Activated T-cell treated with anti-CD3 and anti-CD28 coated beads for 1 hour (primary cell): Measurements from ENCODE around the gene TIMP3.

Source experiments
- DNase-seq: peaks from one replicate; pipeline ENCODE4 v3.0.0-alpha.2; 2020; ENCODE audit warnings: low read depth

Gene TIMP3

DNA sequence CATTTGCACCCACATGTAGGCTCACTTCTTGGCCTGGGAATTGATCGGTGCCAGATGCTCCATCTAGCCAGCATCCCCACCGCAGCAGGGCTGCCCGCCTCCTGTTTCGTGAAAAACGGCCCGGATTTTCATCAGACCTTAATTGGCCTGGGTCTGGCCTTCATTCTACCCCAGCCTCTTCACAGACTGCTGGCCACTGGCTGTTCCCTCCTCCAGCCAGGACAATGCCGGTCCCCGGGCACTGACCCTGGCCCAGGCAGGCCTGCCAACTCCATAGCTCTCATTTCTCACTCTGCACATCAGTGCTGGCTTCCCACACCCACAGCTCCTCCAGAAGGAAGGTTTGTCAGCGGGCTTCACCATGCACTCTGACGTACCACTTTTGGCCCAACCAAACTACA lies 27.9 kb downstream of the TIMP3 start:
- DNase-seq = no peak

- DNase-seq = no peak
Measured at GRCh38 chr22:32830473-32830872, 29.0 kb downstream of the TIMP3 start.

DNA sequence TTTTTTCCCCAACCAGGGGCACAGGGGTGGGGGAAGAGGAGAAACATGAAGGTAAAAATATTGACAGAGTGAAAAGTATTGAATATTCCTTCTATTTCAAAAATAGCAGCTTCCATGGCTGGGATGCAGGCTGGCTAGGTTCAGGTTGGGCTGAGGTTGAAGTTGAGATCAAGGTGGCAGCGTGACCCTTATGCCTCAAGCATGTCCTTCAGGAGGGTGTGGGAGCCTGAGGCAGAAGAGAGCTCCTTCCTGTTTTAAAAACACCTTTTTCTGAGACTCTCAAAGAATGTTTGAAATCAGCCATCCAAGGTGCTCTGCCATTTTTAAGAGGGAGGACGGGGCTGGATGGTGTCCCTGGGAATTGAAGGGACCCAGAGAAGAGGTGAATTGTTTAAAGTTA lies 29.5 kb downstream of the TIMP3 start:
- no peak for DNase-seq

- no peak for DNase-seq
Measured at GRCh38 chr22:32831584-32831983, 30.1 kb downstream of the TIMP3 start.

DNA sequence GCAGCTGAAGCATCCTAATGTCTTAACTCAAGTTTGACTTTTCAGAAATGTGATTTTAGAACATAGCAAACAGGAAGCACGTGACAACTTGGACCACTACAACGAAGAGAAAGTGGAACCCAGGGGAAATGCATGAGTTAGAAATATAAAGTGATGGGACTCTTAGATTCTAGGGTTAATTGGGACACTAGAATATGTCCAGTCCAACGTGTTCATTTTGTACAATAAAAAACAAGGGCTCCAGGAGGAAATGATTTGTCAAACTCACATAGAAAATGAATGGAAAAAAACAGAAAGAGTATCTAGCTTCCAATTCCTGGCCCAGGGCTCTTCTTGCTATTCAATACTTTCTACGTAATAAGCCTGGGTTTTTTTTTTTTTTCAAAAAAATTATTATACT lies 30.7 kb downstream of the TIMP3 start:
- no peak for DNase-seq

DNA sequence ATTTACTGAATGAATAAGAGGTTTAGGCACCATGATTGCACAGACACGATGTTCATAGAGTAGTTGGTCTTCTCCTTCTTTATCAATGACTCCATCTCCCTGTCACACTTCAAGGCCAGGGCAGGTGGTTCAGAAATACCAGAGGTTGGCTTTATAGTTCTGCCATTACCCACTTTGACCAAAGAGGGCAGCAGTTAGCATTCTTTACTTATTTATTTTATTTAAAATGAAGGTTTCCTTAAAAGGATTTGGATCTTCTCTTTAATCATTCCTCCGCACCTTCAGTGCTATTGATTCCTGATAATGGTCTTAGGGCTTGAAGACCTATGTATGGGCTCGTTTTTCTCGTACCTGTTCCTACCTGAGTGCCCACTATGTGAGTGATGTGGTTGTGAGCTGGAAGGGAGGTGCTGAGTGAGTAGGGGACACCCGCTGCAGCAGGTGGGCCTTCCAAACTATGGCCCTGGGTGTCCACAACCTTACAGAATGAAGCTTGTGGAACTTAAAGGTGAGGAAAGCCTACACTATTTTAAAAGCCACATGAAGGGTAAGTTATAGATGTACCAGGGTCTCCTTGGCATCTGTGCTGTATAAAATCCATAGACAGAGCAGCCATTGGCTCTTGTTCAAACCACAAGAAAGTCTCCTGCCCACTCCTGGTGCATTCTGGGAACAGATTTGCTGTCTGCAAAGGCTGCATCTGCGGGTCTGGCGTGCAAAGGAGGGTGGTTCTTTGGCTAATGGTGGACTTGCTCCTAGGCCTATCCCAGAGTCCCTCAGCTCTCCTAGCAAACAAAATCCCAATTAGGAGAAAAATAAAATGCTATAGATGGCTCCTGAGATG lies 35.0 kb downstream of the TIMP3 start:
- no peak for DNase-seq

DNA sequence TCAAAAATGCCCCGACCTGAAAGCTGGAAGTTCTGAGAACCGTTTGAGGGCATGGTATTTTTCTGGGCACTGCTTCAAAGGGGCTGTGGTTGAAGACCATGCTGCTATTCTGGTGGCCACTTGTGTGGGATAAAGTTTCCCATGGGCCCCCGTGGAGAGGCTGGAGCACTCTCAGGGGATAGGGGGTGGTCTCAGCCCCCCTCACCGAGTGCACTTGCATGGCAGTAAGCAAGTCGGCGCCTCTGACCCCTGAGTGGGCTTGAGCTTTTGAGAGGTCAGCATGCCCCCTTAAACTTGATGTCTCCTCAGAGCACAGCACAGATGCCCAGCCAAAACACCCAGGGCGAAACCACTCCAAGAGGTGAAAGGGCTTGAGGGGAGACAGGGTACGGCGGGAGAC lies 35.6 kb downstream of the TIMP3 start:
- DNase-seq = no peak

DNA sequence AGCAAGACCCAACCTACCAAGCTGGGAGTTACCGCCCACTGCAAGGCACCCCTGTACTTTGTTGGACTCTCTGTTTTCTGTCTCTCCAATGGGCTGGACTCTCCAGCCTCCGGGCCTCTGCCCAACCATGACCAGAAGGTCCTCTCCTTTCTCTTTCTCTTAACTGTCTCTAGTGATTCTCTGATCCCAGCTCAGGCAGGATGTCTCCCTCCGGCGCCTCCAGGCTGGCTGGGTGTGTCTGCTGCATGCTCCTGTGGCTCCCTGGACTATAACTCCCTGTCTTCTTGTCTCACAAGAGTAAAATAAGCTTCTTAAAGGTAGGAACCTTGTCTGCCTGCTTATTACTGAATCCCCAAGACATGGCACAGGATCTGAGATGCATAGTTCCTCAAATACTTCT lies 36.3 kb downstream of the TIMP3 start:
- DNase-seq = no peak

DNA sequence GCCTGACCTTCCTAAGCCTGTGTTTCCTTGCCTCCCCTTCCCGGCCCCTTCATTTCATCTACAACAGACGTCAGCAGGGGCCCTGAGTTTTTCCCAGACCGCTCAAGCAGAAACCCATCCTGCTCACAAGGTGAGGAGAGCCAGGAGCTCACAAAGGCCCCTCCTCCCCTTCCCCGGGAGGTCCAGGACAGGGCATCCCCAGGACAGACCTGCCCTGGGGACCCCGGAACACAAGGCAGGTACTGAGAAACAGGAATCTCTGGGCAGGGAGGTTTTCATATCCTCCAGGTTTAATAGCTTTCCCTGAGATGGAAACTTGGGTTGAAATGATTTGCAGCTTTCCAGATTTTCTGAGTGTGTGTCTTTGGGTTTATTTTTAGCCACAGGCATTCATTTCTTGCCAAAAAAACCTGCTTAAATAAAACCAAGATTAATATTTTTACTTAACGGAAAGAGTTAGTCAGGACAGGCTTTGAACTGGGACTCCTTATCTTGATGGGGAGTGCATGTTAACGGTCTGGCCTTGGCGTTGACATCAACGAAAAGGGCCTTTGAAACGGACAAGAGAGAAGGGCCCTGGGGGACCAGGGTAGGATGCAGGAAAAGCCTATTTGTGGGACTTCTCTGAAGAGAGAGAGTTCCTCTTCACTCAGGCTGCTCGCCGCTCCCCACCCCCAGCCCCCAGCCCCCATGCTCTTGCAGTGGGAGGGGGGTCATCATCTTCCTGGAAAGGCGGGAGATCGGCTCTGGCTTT lies 38.5 kb downstream of the TIMP3 start:
- DNase-seq = no peak

- DNase-seq = no peak
Measured at GRCh38 chr22:32841175-32841574, 39.7 kb downstream of the TIMP3 start.

DNA sequence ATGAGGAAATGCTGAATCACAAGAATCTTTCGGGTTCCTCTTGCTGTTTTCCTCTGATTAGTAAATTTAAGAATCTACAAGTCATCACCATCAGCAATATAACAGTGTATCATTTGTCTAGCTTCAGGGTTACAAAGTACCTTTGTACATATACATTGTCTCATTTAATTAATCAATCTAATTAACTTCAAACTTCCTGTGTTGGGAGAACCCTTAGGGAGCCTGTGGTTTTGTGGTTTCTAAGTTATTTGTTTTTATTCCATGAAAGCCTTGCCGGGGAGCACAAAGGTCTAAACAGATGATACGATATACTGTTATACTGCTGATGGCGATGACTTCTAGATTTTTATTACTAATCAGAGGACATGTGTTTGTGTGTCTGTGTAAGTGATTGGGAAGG lies 41.0 kb downstream of the TIMP3 start:
- no peak for DNase-seq

- no peak for DNase-seq
Measured at GRCh38 chr22:32843300-32843699, 41.8 kb downstream of the TIMP3 start.

DNA sequence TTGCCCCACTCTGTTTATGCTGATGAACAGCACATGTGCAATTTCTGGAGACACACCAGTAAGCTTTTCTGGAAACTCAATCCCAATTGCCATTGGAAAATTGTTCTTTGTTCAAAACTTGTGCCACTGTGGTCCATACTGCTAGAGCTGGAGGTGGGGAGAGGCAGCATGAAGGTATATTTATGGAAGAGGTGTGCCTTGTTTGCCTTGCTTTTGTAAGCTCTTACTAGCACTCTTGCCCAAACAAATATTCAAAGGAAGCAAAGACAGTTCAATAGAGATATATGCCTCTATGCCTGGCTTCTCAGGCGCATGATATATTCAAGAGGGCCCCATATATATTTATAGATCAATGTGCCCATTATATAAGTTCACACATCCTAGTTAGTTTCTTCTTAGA lies 42.7 kb downstream of the TIMP3 start:
- no peak for DNase-seq

DNA sequence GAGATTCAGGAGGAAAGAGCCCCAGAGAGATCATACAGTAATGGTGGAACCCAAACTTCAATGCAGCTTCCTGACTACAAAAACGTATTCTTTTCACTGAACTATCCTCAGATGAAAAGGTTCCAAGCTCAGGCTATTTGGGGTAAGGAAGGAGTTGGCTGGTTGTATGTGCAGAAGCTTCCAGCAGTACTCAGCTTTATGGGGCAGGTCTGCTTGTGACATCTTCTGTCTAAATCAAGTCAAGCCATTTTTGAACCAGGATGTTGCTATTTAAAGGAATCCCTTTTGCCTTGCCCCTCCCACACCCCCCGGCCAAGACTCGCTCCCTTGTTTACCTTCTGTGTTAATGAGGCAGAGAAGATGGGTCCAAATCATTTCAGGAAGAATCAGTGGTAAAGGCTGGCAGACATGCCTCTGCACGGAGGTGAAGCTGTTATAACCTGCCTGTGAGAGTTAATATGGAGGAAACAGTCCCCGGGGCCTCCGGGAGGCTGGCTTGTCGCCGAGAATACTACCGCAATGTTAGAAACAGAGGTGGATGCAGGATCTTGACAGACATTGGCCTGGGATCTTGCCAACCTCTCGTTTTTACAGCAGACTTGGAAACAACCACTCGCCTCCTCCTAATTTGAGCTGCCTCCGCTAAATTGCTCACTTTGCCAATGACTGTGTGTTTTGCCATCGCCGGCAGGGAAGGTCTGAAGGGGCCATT lies 45.4 kb downstream of the TIMP3 start:
- no peak for DNase-seq

- no peak for DNase-seq
Measured at GRCh38 chr22:32848226-32848625, 46.7 kb downstream of the TIMP3 start.

DNA sequence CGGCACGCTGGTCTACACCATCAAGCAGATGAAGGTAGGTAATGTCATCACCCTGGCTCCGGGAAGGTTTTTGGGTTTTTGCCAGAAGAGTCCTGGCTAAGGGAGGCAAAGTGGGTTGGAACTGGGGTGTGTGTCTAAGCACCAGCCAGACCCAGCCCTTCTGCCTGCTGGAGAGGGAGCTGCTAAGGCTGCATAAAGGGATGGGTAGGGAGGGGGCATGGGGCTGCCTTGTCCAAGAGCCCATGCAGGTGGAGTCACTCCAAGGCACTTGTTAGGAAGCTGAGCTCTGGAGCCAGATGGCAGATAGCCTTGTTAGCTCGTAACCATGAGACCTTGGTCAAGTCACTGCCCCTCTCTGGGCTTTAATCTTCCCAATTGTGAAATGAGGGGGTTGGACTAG lies 48.0 kb downstream of the TIMP3 start:
- DNase-seq = no peak

GRCh38 chr22:32850157-32850556 lies 48.7 kb downstream of the TIMP3 start:
- DNase-seq = no peak

DNA sequence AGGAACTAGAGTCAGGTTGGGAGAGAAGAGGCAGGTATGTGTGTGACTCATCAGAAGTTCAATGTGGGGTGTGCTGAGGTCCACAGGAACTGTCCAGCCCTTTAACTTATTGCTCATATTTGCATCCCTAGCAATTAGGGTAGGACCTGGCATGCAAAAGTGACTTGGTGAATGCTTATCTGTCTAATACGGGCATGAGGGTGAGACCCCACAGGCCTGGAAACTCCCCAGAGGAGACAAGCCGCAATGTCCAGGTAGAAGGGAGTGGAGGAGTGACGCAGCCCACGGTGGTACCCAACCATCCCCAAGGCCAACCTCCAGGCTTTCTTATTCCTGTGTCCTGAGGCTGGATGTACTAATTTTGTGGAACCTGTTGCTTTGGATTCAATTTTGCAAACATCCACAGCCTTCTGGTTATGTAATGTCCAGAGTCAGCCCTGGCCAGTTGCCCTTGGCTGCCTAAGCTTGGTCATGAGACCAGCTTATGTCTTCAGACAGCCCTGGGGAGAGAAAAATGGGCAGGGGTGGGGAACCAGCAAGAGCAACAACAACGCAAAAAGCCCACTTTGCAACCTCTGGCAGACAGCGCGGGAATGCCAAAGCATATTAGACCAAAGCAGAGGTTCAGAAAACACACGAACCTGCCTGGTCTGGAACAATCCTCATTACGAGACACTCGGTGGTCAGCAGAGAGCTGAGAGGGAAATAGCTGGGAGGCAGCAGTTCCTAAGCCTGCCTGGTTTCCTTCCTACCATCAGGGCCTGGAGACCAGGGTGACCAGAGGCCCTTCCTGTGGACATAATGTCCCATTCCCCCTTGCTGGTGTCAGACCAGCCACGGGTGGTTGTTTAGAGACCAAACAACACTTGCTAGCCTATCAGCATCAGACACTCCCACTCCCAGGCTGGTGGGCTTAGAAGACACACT lies 49.3 kb downstream of the TIMP3 start:
- no peak for DNase-seq

- no peak for DNase-seq
Measured at GRCh38 chr22:32852395-32853251, 51.1 kb downstream of the TIMP3 start.

GRCh38 chr22:32853662-32854061 lies 52.2 kb downstream of the TIMP3 start:
- no peak for DNase-seq

DNA sequence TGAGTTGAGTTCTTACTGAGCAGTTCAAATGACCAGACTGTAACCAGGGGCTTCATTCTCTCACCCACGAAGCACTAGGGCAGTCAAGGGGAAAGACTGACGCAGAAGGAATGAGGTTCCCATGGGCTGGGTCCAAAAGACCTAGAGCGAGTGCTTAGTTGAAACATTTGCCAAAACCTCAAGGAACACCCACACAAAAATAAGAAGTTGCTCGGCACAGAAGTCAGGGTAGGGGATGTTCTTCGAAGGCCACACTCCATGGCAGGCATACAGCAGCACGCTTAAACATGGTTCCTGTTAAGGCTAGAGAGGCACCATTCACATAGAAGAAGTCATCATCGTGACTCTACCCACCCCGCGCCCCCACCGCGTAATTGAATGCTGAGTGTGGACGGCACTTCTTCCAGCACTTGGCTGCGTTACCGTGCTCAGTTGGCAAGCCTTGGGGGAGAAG lies 52.9 kb downstream of the TIMP3 start:
- DNase-seq = no peak
